Measurements from ENCODE around the gene PRDM2.
"Not testable (repeated sequence)": the region's sequence is repeated elsewhere in the genome, so short reads cannot be mapped to it uniquely, and the experiment has no call there.

The PRDM2 gene

GRCh38 chr1:13699936-13700520 lies at the start of gene PRDM2:
TSS of gene PRDM2 (plus strand) at chr1:13700188. CDS start at chr1:13715606, 15,418 bp downstream.
- no peak for DNase-seq

- no peak for DNase-seq
Measured at GRCh38 chr1:13651279-13651678, 48.7 kb upstream of the PRDM2 start.

- no peak for DNase-seq
Measured at GRCh38 chr1:13652238-13652637, 47.8 kb upstream of the PRDM2 start.

GRCh38 chr1:13661539-13661938 lies 38.4 kb upstream of the PRDM2 start:
- no peak for DNase-seq

- no peak for DNase-seq
Measured at GRCh38 chr1:13662493-13662892, 37.5 kb upstream of the PRDM2 start.

GRCh38 chr1:13663969-13664368 lies 36.0 kb upstream of the PRDM2 start:
- no peak for DNase-seq

GRCh38 chr1:13664451-13664850 lies 35.5 kb upstream of the PRDM2 start:
- no peak for DNase-seq

GRCh38 chr1:13666317-13666716 lies 33.7 kb upstream of the PRDM2 start:
- DNase-seq = peak; percentile 28

- DNase-seq = no peak
Measured at GRCh38 chr1:13667691-13668090, 32.3 kb upstream of the PRDM2 start.

GRCh38 chr1:13674377-13674776 lies 25.6 kb upstream of the PRDM2 start:
- no peak for DNase-seq

- DNase-seq = no peak
Measured at GRCh38 chr1:13675151-13675651, 24.8 kb upstream of the PRDM2 start.

GRCh38 chr1:13677896-13678295 lies 22.1 kb upstream of the PRDM2 start:
- no peak for DNase-seq

GRCh38 chr1:13679651-13680050 lies 20.3 kb upstream of the PRDM2 start:
- DNase-seq = no peak

- not testable (repeated sequence) for DNase-seq
Measured at GRCh38 chr1:13680609-13681008, 19.4 kb upstream of the PRDM2 start.

- DNase-seq = no peak
Measured at GRCh38 chr1:13681921-13682320, 18.1 kb upstream of the PRDM2 start.

- no peak for DNase-seq
Measured at GRCh38 chr1:13682444-13682843, 17.5 kb upstream of the PRDM2 start.

GRCh38 chr1:13683206-13683605 lies 16.8 kb upstream of the PRDM2 start:
- DNase-seq = no peak

GRCh38 chr1:13687151-13687715 lies 12.8 kb upstream of the PRDM2 start:
- DNase-seq = no peak

- DNase-seq = not testable (repeated sequence)
Measured at GRCh38 chr1:13693094-13693493, 6.9 kb upstream of the PRDM2 start.

- DNase-seq = no peak
Measured at GRCh38 chr1:13694886-13695684, 4.9 kb upstream of the PRDM2 start.

GRCh38 chr1:13697738-13698137 lies 2.2 kb upstream of the PRDM2 start:
- DNase-seq = no peak

GRCh38 chr1:13699510-13699909 lies 478 bp upstream of the PRDM2 start:
- DNase-seq = no peak

- no peak for DNase-seq
Measured at GRCh38 chr1:13700521-13701270, 708 bp downstream of the PRDM2 start.
